Liver (tissue), 9 donors: ENCODE measurements around the gene MEGF11. TPM values are rescaled to one million over a fixed set of nuclear protein-coding genes. Genes with fewer than 3 reads are reported as not detected.

Experiments used
- DNase-seq: peaks from one replicate; pipeline ENCODE4 v3.0.0-alpha.2; 2017; ENCODE audit warnings: low spot score
- H3K27ac ChIP-seq, 2 donors: one replicate each; pipeline ENCODE4 v1.7.0; 2013; ENCODE audit warnings: inconsistent platforms in 2 of 2, low read length in 2 of 2, control low read depth in 1 of 2, low read depth in 1 of 2, mild to moderate bottlenecking in 1 of 2
- H3K27me3 ChIP-seq, 4 donors: one replicate each; pipeline versions ENCODE4 v1.6.1 to v1.7.0; 2013; ENCODE audit warnings: low read length in 3 of 4, inconsistent platforms in 1 of 4, mild to moderate bottlenecking in 1 of 4, moderate library complexity in 1 of 4; ENCODE audit not compliant: control insufficient read depth in 4 of 4, insufficient read depth in 4 of 4
- H3K36me3 ChIP-seq, 4 donors: one replicate each; pipeline versions ENCODE4 v1.6.1 to v1.7.0; 2013; ENCODE audit warnings: low read length in 3 of 4, mild to moderate bottlenecking in 3 of 4, low read depth in 1 of 4, moderate library complexity in 1 of 4; ENCODE audit not compliant: control insufficient read depth in 4 of 4, insufficient read depth in 3 of 4
- H3K4me1 ChIP-seq, 4 donors: one replicate each; pipeline versions ENCODE4 v1.6.1 to v1.7.0; 2013; ENCODE audit warnings: low read length in 3 of 4, mild to moderate bottlenecking in 3 of 4, moderate library complexity in 1 of 4; ENCODE audit not compliant: control insufficient read depth in 4 of 4, insufficient read depth in 4 of 4
- H3K4me3 ChIP-seq, 3 donors: one replicate each; pipeline versions ENCODE4 v1.6.1 to v1.7.0; 2013; ENCODE audit warnings: low read length in 3 of 3, control low read depth in 1 of 3, low read depth in 1 of 3, mild to moderate bottlenecking in 1 of 3
- H3K9ac ChIP-seq, 2 donors: one replicate each; pipeline ENCODE4 v1.7.0; 2013; ENCODE audit warnings: low read length in 2 of 2, mild to moderate bottlenecking in 2 of 2, moderate library complexity in 2 of 2, control low read depth in 1 of 2, low read depth in 1 of 2
- H3K9me3 ChIP-seq, 4 donors: one replicate each; pipeline versions ENCODE4 v1.6.1 to v1.7.0; 2013; ENCODE audit warnings: low read length in 3 of 4; ENCODE audit not compliant: control insufficient read depth in 4 of 4
- ATF3 ChIP-seq: IDR thresholded peaks from 2 replicates; pipeline ENCODE4 v1.6.1; 2016; ENCODE audit warnings: antibody characterized with exemption
- CTCF ChIP-seq: fragments of 150-350 bp; IDR thresholded peaks from 2 replicates; pipeline ENCODE4 v1.5.1; 2017; ENCODE audit warnings: improper control_type of control experiment, low read depth, low read length; ENCODE audit not compliant: missing input control
- EGR1 ChIP-seq, 2 donors: IDR thresholded peaks; 2 replicates each; pipeline ENCODE4 v1.6.1; 2016 to 2018; ENCODE audit warnings: antibody characterized with exemption in 2 of 2, low read depth in 2 of 2
- FOXA2 ChIP-seq: IDR thresholded peaks from 2 replicates; pipeline ENCODE4 v1.6.1; 2016; ENCODE audit warnings: antibody characterized with exemption
- GABPA ChIP-seq, 2 donors: IDR thresholded peaks in 1 of 2; conservative IDR thresholded peaks in 1 of 2; 2 replicates each; pipeline ENCODE4 v1.6.1; 2016; ENCODE audit warnings: antibody characterized with exemption in 2 of 2, mild to moderate bottlenecking in 1 of 2, moderate library complexity in 1 of 2
- HNF4A ChIP-seq, 2 donors: conservative IDR thresholded peaks; 2 replicates each; pipeline ENCODE4 v1.6.1; 2016; ENCODE audit warnings: antibody characterized with exemption in 2 of 2, mild to moderate bottlenecking in 2 of 2
- HNF4G ChIP-seq: IDR thresholded peaks from 2 replicates; pipeline ENCODE4 v1.6.1; 2016; ENCODE audit warnings: antibody characterized with exemption
- JUND ChIP-seq, 2 donors: IDR thresholded peaks; 2 replicates each; pipeline ENCODE4 v1.6.1; 2016; ENCODE audit warnings: antibody characterized with exemption in 2 of 2
- MAX ChIP-seq: IDR thresholded peaks from 2 replicates; pipeline ENCODE4 v1.6.1; 2016; ENCODE audit warnings: antibody characterized with exemption
- NR2F2 ChIP-seq: IDR thresholded peaks from 2 replicates; pipeline ENCODE4 v1.6.1; 2016; ENCODE audit warnings: antibody characterized with exemption
- RAD21 ChIP-seq, 2 donors: IDR thresholded peaks; 2 replicates each; pipeline ENCODE4 v1.6.1; 2016; ENCODE audit warnings: antibody characterized with exemption in 2 of 2, mild to moderate bottlenecking in 2 of 2
- REST ChIP-seq: IDR thresholded peaks from 2 replicates; pipeline ENCODE4 v1.6.1; 2016; ENCODE audit warnings: antibody characterized with exemption, mild to moderate bottlenecking
- RXRA ChIP-seq, 2 donors: IDR thresholded peaks; 2 replicates each; pipeline ENCODE4 v1.6.1; 2017 to 2018; ENCODE audit warnings: antibody characterized with exemption in 2 of 2, mild to moderate bottlenecking in 1 of 2
- SP1 ChIP-seq: IDR thresholded peaks from 2 replicates; pipeline ENCODE4 v1.6.1; 2018; ENCODE audit warnings: antibody characterized with exemption, mild to moderate bottlenecking
- TAF1 ChIP-seq: conservative IDR thresholded peaks from 2 replicates; pipeline ENCODE4 v1.6.1; 2016; ENCODE audit warnings: antibody characterized with exemption, mild to moderate bottlenecking
- YY1 ChIP-seq: IDR thresholded peaks from 2 replicates; pipeline ENCODE4 v1.6.1; 2016; ENCODE audit warnings: antibody characterized with exemption, mild to moderate bottlenecking
- WGBS: extraction: QIAGEN DNeasy Blood & Tissue Kit; methylation state at CpG from one replicate; pipeline ENCODE4 v1.1.7; 2013; 5-methylcytosine and 5-hydroxymethylcytosine counted together
- polyA plus RNA-seq, 2 donors: library from polyadenylated mRNA; stranded (reverse) in 1 of 2; unstranded in 1 of 2; fragments of 200-250 nt in 1 of 2; fragments of >200 nt in 1 of 2; fragmentation: Nextera tagmentation in 1 of 2; extraction: Ambion mirVana in 1 of 2; gene quantifications; one replicate each; pipeline versions ENCODE4 v1.2.1 to v1.2.3, GENCODE V29; 2013 to 2015
- total RNA-seq, 2 donors: library from RNA; depleted of rRNA; stranded (reverse); fragments of >200 nt; gene quantifications; one replicate each; pipeline ENCODE4 v1.2.3, GENCODE V29; 2014
- TF ChIP-seq, protein P1 (sequence below): IDR thresholded peaks from 2 replicates; pipeline ENCODE4 v1.6.1; 2016; ENCODE audit warnings: antibody characterized with exemption
- donor health status: healthy.
- donor health status: healthy.
- donor health status: healthy.
- donor health status: healthy.
- donor health status: healthy.

MEGF11 gene
- total and polyA plus RNA-seq, 4 donors: under 0.01 to 0.51 (median 0.03) TPM; not detected in 1

DNA sequence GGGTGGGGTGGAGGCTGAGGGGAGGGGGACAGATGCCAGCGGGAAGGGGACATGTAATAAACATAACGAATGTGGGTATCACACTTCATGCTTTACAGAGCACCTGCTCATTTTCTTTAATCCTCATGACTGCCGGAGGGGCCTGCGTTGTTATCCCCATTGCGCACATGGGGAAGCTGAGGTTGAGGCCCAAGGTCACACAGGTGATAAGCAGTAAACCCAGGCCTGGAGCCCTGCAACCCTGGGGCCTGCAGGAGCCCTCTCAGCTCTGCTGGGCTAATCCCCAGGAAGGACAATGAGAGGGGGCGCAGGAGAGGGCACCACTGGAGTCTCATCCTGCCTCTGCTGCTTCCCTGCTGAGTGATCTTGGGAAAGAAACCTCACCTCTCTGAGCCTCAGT, 64.3 kb downstream of the MEGF11 start:
- DNase-seq: no peak
- Histone ChIP-seq H3K4me1 (no peaks in the 10 kb centered on the region), H3K4me3 (no peak overlapping the region), H3K27me3 (no peaks in the 10 kb centered on the region), H3K36me3 (no peaks in the 10 kb centered on the region), H3K27ac (no peak overlapping the region), H3K9me3 (no peaks in the 10 kb centered on the region), H3K9ac (no peak overlapping the region)
- WGBS: 90% methylated on average over 6 of the region's 6 CpGs
- no peak for TF ChIP-seq FOXA2
- no peak for TF ChIP-seq EGR1 (IDR thresholded peaks at IDR 0.05; ENCODE audit: low read depth in 2 of 2)
- TF ChIP-seq RAD21 (IDR thresholded peaks at IDR 0.05): no peak

DNA sequence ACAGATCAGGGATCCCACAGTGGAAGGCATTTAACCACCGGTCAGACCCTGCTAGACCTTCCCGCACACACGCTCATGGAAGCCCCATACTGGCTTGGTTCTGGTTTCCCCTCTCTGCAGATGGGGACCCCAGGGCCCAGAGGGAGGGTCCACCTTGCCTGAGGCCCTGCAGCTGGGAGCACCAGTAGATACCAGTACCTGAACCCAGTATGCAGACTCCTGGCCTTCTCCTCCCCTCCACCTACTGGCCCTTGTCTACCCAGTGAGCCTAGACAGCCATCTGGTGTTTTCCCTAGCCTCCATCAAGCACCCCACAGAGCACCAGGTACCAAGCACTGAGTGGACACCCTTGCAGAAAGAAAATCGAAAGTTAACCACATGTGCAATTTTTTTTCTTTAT, 65.1 kb downstream of the MEGF11 start:
- no peak for DNase-seq
- Histone ChIP-seq H3K27me3 (no peaks in the 10 kb centered on the region), H3K36me3 (no peaks in the 10 kb centered on the region), H3K9ac (no peak overlapping the region), H3K4me1 (no peaks in the 10 kb centered on the region), H3K9me3 (no peaks in the 10 kb centered on the region), H3K4me3 (no peak overlapping the region), H3K27ac (no peak overlapping the region)
- 84% methylated on average over 4 of the region's 4 CpGs for whole genome bisulfite sequencing
- TF ChIP-seq MAX (no peak), YY1 (no peak), ATF3 (no peak), CTCF (no peak), REST (no peak), JUND (IDR thresholded peaks at IDR 0.05) (no peak), TAF1 (no peak), SP1 (no peak), FOXA2 (no peak), RXRA (IDR thresholded peaks at IDR 0.05) (no peak), NR2F2 (no peak), HNF4G (no peak), GABPA (IDR thresholded peaks at IDR 0.05 in 1 of 2, conservative IDR thresholded peaks at IDR 0.05 in 1 of 2) (no peak), HNF4A (conservative IDR thresholded peaks at IDR 0.05) (no peak)
- TF ChIP-seq, protein P1, sequence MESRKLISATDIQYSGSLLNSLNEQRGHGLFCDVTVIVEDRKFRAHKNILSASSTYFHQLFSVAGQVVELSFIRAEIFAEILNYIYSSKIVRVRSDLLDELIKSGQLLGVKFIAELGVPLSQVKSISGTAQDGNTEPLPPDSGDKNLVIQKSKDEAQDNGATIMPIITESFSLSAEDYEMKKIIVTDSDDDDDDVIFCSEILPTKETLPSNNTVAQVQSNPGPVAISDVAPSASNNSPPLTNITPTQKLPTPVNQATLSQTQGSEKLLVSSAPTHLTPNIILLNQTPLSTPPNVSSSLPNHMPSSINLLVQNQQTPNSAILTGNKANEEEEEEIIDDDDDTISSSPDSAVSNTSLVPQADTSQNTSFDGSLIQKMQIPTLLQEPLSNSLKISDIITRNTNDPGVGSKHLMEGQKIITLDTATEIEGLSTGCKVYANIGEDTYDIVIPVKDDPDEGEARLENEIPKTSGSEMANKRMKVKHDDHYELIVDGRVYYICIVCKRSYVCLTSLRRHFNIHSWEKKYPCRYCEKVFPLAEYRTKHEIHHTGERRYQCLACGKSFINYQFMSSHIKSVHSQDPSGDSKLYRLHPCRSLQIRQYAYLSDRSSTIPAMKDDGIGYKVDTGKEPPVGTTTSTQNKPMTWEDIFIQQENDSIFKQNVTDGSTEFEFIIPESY: no peak
